SK-N-SH (cell line): ENCODE measurements around the gene ABCA3.

Source experiments
- FOXM1 ChIP-seq: IDR thresholded peaks from 2 replicates; pipeline ENCODE4 v1.4.0; 2012; ENCODE audit warnings: low read depth, mild to moderate bottlenecking
- NRF1 ChIP-seq: IDR thresholded peaks from 2 replicates; pipeline ENCODE4 v1.6.1; 2012; ENCODE audit warnings: low read depth, mild to moderate bottlenecking, low read length
- SIN3A ChIP-seq: IDR thresholded peaks from 2 replicates; pipeline ENCODE4 v1.6.1; 2012; ENCODE audit warnings: low read depth, mild to moderate bottlenecking, low read length, moderate library complexity, borderline replicate concordance
- TF ChIP-seq, protein P1 (sequence below): fragments of 200-600 bp; sonication (generic); IDR thresholded peaks from 2 replicates; pipeline ENCODE4 v1.6.1; 2017; ENCODE audit warnings: antibody characterized with exemption, mild to moderate bottlenecking, moderate library complexity

DNA sequence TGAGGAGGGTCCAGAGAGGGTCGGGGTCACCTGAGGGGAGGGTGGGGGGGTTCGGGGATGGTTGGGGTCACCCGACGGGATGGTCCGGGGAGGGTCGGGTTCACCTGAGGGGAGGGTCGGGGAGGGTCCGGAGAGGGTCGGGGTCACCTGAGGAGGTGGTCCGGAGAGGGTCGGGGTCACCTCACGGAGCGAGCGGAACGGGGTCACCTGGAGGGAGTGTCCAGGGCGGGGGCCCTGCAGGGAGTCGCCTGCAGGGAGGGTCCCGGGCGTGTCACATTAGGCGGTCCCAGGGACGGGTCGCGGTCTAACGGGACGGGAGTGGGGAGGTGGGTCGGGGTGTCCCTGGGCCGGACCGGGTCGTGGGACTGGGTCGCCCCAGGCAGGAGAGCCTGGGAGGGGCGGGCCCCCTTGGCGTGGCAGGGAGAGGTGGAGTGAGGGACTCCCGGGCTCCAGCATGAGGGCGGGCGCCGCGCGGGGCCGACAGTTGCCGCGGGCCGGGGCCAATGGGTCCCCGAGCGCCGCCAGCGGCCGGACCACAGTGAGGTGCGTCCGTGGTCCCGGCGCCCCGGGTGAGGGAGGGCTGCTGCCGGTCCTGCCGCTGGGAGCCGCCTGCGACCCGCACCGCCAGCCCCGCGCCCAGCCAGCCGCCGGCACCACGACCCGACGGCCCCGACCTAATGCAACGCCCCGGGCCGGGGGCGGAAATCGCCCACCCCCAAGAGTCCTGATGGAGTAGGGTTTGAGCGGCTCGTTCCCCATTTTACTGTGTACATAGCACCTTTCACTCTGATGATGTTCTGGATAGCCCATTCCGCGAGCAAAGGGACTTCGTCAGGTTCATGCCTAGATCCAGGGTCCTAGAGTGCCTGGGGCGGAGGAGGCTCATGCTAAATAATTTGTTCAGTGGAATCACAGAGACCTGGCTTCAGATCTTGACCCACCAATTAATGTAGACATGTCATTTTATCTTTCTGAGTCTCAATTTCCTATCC lies 1.2 kb upstream of the ABCA3 start:
- TF ChIP-seq FOXM1 (no peak), NRF1 (no peak), SIN3A (no peak)
- TF ChIP-seq, protein P1, sequence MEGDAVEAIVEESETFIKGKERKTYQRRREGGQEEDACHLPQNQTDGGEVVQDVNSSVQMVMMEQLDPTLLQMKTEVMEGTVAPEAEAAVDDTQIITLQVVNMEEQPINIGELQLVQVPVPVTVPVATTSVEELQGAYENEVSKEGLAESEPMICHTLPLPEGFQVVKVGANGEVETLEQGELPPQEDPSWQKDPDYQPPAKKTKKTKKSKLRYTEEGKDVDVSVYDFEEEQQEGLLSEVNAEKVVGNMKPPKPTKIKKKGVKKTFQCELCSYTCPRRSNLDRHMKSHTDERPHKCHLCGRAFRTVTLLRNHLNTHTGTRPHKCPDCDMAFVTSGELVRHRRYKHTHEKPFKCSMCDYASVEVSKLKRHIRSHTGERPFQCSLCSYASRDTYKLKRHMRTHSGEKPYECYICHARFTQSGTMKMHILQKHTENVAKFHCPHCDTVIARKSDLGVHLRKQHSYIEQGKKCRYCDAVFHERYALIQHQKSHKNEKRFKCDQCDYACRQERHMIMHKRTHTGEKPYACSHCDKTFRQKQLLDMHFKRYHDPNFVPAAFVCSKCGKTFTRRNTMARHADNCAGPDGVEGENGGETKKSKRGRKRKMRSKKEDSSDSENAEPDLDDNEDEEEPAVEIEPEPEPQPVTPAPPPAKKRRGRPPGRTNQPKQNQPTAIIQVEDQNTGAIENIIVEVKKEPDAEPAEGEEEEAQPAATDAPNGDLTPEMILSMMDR = no peak
